Measurements from ENCODE around the gene HELZ2.

The HELZ2 gene

GRCh38 chr20:63597651-63598478 is 23.8 kb upstream of the HELZ2 start:
- no peak for DNase-seq (ENCODE audit: low read depth)

DNA sequence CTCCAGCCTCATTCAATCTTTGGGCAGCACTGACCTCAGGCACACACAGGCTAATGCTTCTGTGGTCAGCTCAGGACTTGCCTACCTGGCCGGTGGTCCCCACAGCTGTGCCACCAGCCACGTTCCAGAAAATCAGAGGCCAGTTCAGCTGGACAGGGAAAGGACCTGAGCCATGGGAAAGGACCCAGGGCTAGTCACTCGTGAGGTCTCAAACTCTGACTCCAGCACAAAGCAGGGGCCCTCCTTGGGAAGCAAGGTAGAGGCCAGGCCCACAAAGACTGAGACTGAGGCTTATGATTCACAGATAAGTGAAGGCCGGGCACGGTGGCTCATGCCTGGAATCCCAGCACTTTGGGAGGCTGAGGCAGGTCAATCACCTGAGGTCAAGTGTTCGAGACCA is 22.4 kb upstream of the HELZ2 start:
- no peak for DNase-seq (ENCODE audit: low read depth)

GRCh38 chr20:63595416-63596127 is 21.5 kb upstream of the HELZ2 start:
- DNase-seq (ENCODE audit: low read depth) = no peak

DNA sequence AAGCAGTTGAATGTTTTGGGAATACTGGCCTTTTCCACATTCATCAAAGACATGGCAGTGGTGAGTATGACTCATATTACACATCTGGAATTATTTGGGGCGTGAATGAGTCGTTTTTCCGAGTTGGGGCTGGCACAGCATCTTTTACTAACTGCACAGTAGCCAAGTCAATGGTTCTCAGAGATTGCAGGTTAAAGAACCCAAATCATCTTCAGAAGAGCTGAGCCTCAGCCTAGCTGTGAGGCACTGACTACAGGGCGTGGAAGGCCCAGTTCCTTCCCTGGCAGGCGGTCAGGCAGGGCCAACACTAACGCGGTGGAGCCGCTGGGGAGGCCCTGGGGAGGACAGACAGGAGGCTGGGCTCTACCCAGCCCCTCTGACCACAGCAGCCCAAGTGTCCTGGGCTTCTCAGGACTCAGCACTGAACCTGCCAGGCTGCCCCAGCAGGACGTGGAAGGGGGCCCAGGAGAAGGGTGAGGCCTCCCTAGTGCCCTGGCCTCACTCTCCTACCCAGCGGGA is 20.1 kb upstream of the HELZ2 start:
- no peak for DNase-seq (ENCODE audit: low read depth)

DNA sequence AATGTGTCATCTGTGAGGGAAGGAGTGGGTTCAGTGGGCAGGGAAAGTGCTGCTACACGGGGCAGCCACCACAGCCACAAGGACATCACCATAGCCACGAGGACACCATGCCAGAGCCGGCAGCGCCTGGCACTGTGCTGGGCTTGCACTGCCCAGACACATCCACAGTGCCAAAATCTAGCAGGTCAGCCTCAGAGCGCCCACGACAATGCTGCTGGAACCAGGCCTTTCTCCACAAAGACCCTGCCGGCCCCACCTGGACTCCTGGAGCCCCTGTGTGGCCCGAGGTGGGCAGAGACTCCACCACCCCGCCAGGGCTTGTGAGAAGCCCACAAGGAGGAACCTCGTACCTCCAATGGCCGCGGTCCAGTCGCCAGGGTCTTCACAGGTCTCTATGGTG is 18.6 kb upstream of the HELZ2 start:
- DNase-seq (ENCODE audit: low read depth) = no peak

DNA sequence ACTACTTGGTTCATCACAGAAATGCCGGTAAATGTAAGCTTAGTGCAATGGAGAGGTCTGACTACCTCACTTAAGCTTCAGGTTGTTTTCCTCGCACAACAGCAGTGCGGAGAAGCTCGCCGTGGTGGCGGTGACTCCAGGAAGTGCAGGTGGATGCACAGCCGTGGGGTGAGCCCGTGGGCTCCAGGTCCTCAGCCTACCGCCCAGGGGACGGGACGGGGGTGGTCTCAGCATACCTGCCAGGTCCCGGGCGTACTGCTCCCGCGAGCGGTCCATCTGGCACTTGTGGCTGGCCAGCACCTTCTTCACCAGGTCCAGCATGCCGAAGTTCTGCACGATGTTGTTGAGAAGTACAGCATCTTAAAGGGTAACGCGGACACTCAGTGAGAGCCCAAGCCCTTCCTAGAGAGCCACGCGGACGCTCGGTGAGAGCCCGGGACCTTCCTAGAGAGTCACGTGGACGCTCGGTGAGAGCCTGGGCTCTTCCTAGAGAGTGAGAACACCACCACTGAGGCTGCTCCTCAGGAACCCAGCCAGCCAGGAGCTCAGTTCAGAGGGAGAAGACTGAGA is 17.8 kb upstream of the HELZ2 start:
- no peak for DNase-seq (ENCODE audit: low read depth)

DNA sequence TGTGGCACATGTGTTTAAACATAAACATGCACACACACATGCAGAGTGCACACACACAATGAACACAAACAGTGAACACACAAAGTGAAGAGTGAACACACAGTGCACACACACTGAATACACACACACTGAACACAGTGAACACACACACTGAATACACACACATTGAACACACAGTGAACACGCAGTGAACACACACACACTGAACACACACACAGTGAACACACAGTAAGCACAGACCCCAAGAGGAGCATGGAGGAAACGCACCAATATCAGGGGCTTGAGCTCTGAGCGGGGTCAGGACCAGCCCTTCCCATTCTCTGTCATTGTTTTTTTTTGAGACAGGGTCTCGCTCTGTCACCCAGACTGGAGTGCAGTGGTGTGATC is 17.1 kb upstream of the HELZ2 start:
- no peak for DNase-seq (ENCODE audit: low read depth)

- DNase-seq (ENCODE audit: low read depth) = no peak
These were observed 16.4 kb upstream of the HELZ2 start for GRCh38 chr20:63590218-63591146.

DNA sequence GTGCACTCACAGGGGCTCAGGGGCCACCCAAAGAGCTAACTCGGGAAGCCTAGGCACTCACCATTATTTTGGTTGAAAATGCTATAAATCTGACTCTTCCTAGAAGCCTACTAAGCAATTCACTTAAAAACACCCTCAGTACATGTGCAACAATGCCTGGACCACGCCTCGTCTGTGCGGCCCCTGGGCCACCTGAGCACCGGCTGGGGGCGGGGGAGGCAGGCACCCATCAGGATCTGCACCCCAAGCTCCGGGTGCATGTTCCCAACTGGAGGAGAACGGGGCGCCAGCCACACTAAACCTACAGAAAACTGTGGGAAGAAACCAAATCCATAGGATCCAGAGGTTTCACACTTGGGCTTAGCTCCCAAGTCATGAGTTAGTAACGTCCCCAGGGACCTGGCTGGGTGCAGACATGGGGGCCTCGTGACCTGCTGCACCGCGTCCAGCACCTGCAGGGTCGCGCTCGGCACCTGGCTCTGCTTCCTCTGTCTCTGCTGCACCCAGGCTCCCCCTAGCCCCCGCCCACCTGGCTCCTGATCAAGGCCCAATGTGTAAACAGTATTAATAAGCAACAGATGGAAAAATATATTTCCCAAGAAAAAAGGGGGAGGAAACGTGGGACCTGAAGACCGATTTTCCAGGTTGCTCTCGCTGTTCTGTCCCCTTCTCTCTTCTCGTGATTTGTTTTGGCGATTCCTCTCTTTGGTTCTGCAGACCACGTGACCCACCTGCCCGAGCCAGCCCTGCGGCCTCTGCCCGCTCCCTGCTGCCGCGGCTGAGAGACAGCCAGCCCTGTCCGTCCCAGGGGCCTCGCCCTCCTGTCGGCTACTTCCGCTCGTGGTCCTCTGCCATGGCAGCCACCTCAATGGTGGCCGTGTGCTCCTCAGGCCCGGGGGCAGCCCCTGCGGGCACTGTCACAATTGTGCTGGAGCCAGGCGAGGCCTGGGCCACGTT is 15.5 kb upstream of the HELZ2 start:
- no peak for DNase-seq (ENCODE audit: low read depth)

DNA sequence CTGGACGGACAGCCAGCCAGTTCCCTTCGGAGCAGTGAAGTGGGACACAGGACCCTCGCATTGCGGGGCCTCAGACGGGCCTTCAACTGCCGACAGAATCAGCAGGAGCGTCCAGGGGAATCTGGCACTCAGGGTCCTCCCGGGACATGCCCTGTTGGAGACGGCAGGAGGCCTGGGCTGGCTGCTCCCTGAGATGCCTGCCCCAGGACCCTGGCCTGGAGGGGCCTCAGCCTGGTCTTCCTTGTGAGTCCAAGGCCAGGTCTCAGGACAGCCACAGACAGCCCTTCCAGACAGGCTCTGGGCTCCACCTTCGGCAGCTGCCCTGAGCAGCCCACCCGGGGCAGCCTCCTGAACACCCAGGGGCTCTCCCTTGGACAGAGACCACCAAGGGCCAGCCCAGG is 14.6 kb upstream of the HELZ2 start:
- DNase-seq (ENCODE audit: low read depth) = no peak

DNA sequence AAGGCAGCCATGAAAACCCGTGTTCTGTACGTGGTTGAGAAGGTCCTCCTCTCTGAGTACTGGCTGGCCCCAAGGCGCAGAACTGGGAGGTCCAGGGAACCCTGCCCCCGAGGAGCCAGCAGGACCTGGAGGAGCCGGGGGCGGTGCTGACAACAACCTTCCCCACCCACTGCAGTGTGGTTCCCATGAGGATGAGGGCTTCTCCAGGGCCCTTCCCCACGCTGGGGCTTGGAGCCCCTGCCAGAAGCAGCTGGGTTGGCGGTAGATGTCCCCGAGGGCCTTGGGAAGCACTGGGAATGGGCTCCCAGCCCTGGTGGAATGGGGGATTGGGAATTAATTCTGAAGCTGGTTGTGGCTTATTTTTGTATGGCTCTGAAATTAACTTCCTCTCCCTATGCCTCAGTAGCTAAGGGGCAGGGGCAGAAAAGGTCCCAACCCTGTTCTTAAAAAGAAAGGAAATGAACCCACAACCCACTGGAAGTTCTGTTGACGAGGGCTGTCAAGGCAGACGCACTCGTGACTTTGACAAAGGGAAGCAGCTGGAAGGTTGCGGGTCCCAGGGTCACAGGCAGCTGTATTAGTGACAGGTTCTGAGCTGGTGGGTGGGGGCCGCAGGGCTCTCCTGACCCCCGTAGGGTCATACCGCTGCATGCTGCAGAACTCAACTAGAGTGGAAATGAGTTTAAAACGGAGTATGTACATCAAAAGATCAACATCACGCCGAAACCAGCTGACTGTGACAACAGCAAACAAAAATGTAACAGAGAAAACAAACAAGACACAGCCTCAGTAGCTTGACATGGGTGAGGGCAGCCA is 13.9 kb upstream of the HELZ2 start:
- no peak for DNase-seq (ENCODE audit: low read depth)

DNA sequence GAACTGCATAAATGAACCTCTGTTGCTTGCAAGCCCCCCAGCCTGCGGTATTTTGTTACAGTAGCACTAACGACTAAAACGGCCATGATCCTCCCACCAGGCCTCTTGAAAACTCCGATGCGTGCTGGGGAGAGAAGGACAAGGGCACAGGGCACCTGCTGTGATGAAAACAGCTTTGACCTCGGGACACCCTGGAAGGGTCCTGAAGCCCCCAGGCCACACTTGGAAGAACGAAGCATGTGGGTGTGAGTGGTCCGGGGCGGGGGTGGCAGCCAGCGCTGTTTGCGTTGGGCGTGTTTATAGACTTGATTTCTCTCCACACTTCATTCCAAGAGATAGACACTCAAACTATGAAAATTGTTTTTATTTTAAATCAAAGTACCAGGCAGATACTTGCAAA is 13.2 kb upstream of the HELZ2 start:
- no peak for DNase-seq (ENCODE audit: low read depth)

DNA sequence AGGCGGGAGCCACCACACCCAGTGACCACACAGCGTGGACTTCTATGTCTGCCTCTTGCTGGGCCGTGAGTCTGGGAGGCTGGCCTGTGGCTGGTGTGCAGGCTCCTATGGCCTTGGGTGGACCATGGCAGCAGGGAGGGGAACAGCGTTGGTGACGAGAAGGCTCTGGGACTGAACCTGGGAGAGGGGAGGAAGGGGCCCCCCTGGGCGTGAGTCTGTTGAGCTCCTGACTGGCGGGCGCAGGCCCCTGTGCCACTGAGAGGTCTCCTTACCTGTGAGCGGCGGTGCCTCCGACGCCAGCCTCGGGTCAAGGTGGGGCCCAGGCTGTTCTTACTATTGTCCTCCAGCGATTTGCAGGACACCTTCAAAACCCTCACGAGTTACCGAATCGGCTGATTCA is 12.8 kb upstream of the HELZ2 start:
- no peak for DNase-seq (ENCODE audit: low read depth)

DNA sequence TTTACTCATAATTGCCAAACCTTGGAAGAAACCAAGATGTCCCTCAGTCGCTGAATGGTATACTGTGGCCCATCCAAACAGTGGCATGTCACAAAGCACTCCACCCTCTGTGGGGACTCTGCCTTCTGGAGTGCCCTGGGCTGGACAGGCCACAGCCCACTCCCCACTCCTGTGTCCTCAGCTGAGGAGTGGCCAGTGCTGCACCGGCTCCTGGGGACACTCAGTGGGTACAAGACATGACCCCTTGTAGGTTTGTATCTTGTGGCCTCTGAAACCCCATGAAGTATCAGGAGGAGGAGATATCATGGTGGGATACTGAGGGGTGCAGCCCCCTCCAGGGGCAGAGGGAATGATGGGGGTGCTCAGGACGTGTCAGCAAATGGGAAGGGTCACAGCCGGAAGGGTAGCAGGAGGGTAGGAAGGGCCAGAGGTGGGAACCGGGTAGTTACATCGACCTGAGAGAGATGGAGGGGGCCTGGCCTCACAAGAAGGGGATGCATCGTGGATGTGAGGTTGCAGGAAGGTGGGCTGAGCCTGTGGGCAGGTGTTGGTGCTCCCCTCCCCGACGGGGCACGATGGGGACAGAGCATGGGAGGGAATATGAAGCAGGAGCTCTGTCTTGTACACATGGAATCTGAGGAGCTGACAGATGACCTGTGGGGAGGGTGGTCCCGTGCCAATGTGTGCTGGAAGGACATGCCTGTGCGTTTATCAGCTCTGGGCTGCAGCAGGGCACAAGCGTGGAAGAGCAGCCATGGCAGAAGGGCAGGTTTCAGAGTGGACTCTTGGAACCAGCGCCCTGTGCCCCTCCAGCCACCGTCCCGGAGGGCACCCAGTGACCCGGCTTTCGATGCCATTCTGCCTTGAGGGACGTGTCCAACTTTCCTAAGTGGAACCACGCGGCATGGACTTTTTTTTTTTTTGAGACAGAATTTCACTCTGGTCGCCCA is 11.9 kb upstream of the HELZ2 start:
- no peak for DNase-seq (ENCODE audit: low read depth)

DNA sequence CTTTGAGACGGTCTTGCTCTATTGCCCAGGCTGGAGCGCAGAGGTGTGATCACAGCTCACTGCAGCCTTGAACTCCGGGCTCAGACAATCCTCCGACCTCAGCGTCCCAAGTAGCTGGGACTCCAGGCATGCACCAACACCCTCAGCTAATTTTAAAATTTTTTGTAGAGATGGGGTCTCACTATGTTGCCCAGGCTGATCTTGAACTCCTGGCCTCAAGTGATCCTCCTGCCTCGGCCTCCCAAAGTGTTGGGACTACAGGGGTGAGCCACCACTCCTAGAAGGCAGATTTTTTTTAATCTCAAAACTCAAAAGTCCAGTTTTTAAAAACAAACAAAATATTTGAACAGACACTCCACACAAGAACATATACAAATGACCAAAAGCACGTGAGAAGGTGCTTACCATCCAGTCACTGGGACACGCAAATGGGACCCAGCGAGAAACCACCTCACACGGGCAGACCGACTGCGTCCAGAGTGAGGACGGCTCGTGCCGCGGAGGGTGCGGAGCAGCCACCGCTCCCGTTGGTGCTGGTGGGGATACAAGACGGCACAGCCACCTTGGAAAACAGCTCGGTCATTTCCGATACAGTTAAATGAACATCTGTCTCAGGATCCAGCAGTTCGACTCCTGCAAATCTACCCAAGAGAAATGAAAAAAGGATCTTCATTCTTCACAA is 8.5 kb upstream of the HELZ2 start:
- no peak for DNase-seq (ENCODE audit: low read depth)

DNA sequence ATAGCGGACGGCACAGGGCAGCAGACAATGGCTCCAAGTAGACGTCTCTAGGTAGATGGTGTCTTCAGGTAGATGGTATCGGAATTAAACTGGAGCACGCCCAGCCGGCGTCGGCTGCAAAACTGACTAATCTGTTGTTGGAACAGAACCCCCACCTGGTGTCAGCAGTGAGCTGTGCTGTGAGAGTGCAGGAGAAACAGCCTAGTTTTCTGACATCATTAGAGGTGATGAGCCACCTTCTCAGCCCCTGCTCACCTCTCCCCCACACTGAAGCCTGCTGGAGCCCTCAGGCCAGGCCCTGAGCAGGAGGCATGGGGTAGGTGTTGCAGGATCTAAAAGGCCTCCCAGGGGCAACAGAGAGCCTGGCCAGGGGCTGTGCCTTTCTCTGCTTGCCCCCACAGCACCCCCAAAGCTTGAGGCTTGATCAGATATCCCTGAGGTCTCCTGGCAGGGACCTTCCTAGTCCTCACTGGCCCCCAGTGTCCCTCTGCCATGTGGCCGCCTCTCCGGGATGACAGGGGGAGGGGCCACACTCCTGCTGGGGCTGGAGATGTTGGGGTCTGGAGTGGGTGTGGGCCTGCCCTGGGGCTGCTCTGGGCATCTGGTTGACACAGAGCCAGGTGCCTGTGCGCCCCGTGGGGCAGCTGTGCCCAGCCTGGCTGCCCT is 6.9 kb upstream of the HELZ2 start:
- DNase-seq (ENCODE audit: low read depth) = peak; percentile 43

DNA sequence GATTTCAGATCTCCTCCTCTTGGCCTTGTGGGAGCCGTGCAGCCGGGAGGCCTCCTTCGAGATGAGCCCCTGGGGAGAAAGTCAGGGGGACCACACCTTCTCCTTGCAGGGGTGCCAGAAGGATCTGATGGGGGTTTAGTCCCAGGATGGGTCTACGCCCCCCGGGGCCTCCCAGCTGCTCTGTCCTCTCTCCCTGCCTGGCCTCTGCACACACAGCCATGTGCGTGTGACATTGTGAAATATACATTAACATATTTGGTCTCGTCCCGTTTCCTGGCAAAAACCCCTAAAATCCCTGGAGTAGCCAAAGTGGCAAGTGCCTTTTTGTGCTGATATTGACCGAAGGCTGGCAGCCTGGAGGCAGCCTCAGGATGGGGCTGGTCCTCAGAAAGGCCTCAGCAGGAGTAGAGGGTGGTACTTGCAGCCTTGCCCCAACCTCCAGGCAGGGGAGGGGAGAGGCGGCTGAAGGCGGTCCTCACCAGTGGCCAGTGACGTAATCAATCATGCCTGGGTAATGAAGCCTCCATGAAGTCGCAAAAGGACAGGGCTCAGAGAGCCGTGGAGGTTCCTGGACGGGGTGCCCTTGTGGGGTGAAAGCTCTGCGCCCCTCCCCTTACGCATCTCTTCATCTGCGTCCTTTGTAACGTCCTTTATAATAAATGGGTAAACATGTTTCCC is 5.1 kb upstream of the HELZ2 start:
- DNase-seq (ENCODE audit: low read depth) = no peak

Data from stimulated activated CD8-positive, alpha-beta memory T cell treated with anti-CD3 and anti-CD28 coated beads, Interleukin-7, amount 100 ng/mL, for 24 hours (primary cell).